ENCODE measurements around the gene PLXNA2.

The PLXNA2 gene

GRCh38 chr1:208265525-208265924 lies 21.3 kb upstream of the PLXNA2 start:
- no peak for DNase-seq

DNA sequence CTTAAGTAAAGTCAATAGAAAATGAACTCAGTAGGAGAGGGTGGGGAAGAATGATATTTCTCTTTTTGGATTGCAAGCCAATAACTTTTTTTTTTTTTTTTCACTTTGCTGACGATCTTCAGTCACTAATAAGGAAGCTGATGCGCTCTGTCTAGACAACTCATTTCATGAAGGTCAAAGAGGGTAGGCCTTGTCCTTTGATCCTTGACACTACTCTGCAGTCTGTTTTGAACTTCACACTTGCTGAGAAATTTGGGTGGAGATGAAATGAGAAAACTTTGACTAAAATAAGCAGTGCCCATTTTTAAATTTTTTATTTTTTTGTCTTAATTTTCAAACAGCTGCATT lies 20.9 kb upstream of the PLXNA2 start:
- DNase-seq, result no peak

GRCh38 chr1:208264469-208265121 lies 20.4 kb upstream of the PLXNA2 start:
- no peak for DNase-seq

- no peak for DNase-seq
Observed at GRCh38 chr1:208261874-208262273, 17.7 kb upstream of the PLXNA2 start.

DNA sequence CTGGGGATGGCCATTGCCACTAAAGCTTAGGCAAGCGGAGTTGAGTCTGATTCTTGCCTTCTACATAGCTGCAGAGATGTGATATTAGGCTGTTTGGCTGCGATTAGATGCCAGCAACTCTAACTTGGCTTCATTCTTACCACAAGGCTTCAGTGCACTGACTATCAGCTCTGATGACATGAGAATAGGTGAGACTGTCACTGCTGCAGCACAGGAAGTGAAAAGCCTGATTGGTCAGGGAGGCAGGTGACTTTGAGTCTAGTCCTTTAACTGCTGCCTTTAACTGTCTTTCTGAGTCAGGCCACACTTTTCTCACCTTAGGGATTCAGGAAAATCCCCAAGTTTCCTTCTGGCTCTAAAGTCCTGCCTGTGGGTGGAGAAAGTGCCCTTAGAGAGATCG lies 14.1 kb upstream of the PLXNA2 start:
- DNase-seq, result no peak

GRCh38 chr1:208257351-208257750 lies 13.2 kb upstream of the PLXNA2 start:
- DNase-seq, result no peak

DNA sequence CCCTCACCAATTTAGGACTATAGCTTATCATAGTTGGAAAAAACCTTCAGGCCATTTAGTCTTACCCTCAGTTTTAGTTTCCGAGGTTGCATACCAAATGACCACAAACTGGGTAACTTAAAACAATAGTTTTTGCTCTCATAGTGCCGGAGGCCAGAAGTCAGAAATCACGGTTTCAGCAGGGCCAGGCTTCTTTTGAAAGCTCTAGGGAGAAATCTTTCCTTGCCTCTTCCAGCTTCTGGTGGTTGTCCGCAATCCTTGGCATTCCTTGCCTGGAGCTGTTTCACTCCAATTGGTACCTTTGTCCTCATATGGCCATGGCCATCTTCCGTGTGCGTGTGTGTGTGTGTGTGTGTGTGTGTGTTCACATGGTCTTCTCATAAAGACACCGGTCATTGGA lies 12.4 kb upstream of the PLXNA2 start:
- DNase-seq, result no peak

- DNase-seq, result no peak
Observed at GRCh38 chr1:208256091-208256490, 11.9 kb upstream of the PLXNA2 start.

- DNase-seq, result no peak
Observed at GRCh38 chr1:208254862-208255261, 10.7 kb upstream of the PLXNA2 start.

- no peak for DNase-seq
Observed at GRCh38 chr1:208254376-208254775, 10.2 kb upstream of the PLXNA2 start.

GRCh38 chr1:208252836-208253576 lies 8.8 kb upstream of the PLXNA2 start:
- no peak for DNase-seq

DNA sequence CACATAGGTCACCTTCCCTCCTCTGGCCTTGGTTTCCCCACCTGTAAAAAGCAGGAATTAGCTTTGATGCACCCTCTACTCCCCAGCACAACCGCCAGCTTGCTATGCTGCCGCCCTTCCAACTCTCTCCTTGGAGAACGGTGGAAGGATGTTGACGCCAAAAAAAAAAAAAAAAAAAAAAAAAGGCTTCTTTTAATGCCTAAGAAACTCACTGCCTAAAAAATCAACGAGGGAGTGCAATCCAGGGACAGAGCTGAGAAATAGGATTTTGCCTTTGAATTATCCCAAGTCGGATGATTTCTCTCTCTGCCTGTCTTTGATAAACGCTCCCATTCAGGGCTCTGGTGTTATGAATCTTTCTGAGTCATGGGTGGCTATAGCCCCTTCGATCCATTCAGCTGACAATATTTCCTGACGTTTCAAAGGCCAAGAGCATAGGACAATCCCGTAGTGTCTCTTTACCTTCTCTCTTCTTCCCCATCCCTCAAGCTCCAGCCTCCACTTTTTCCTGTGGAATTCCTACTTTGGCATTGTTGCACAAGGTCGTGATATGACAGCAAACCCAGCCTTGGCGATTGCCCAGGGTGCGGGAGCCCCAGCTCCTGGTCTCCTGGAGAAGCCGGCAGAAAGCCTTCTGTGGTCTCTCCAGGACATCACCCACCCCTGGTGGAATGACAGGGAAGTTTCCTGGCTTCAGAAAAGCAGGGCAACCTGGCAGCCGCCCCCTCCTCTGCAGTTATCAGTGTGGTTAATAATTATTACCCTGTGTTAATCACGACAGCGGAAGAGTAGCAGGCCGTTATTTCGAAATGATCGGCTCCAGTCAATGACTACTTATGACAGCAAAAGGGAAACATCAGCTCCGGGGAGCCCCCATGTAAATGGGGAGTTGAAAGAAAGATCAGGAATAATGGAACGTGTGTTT lies 8.0 kb upstream of the PLXNA2 start:
- DNase-seq, result peak; percentile 48

- no peak for DNase-seq
Observed at GRCh38 chr1:208251015-208251414, 6.8 kb upstream of the PLXNA2 start.

DNA sequence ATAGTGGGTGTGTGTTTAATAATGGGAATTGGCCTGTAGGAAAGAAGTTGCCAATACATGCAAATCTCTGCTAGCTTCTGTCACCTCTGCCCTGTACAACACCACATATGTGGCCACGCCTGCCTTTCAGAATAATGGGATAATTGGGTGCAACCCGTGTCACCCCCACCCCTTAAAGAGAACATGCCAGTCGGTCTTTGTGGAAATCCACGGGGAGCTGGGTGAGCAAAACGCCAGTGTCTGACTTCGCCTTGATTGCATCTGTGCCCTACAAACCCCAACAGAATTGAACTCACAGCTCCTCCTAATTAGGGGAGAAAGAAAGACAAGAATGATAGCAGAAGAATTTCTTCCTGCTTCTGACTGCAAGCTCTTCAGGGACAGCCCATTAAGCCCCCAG lies 6.4 kb upstream of the PLXNA2 start:
- DNase-seq, result no peak

DNA sequence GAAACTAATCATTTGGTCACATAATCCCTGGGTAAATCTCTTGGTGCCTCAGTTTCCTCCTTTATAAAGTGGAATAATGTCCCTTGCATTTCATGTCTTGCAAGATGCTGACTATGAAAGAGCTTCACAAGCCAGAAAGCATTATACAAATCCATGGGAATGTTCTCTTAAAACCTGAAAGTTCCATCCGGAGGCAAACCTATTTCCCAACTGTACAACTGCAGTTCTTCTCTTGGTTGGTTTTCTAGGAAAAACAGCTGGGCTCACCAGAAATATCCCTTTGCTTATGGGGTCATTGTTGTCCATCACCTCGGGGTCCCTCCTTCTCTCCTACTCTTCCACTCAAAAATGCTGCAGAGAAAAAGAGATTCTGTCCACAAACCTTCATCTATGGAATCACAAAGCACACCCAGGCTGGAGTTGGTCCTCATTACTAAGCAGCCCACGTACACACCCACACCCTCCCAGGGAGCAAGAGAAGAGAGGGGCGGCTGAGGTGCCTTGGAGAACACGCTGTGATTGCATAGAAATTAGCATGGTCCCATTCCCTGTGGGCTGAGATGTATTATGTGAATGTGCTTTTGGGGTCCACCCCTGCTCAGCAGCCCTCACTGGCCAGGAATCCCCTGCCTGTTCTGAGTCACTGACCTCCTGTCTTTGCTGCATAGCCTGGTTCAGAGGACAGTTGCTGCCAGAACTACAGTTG lies 5.0 kb upstream of the PLXNA2 start:
- no peak for DNase-seq

- no peak for DNase-seq
Observed at GRCh38 chr1:208248307-208248801, 4.2 kb upstream of the PLXNA2 start.

- DNase-seq, result no peak
Observed at GRCh38 chr1:208247696-208248095, 3.5 kb upstream of the PLXNA2 start.

GRCh38 chr1:208245185-208245705 lies 1.1 kb upstream of the PLXNA2 start:
- peak; percentile 97 for DNase-seq

- peak; percentile 52 for DNase-seq
Observed at GRCh38 chr1:208243527-208243966, 637 bp downstream of the PLXNA2 start.

GRCh38 chr1:208242941-208243526 lies 1.1 kb downstream of the PLXNA2 start:
- DNase-seq, result no peak

DNA sequence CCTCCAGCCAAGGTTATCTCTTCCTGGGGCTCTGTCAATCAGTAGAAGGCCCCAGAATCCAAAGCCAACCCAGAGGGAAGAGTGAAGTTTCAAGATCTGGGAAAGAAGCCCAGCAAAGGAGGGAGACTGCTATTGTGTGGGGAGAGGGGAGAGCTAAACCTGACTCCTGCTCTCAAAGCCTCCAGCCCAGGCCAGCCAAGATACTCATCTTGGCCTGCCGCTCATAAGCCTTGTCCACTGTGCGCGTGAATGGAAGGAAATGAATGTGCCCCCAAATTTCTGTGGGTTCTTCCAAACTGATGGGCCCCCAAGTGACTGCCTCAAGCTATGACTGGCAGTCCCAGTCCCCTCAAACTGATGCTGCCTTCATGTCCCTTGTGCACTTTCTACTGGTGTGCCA lies 2.0 kb downstream of the PLXNA2 start:
- DNase-seq, result no peak

DNA sequence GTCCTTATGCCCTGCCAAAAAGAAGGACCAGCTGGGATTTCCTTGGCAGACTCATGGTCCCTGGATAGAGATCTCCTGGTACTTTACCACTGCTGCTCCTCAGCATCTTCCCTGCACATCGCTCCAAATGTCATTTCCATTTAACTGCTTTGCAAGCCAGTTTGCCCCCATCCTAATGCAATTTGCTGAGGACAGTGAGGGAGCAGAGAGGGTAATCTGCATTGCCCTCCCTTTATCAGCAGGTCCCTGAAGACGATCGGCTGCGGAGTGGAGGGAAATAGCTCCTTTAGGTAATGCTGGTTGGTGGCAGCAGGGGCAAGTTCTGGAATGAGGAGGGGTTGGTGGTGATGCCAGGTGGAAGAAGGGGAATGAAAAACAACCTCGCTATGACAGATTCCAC lies 2.7 kb downstream of the PLXNA2 start:
- DNase-seq, result no peak

All from OCI-M1 (cell line).